ENCODE measurements around the gene PTGFRN. TPM values are rescaled to one million over a fixed set of nuclear protein-coding genes. Genes with fewer than 3 reads are reported as not detected.

The PTGFRN gene
- total and polyA plus RNA-seq, 4 donors: 5.4 to 12.6 (median 7.2) TPM

GRCh38 chr1:116881879-116882520 is 27.7 kb upstream of the PTGFRN start:
- peaks cover 0 to 11% (median 4%) of the 10 kb centered on the region in 4 donors for H3K4me1 ChIP-seq (ENCODE audit: control insufficient read depth in 4 of 4, insufficient read depth in 4 of 4, low read length in 3 of 4)
- H3K9ac ChIP-seq (ENCODE audit: low read depth in 1 of 2, low read length in 2 of 2): no peak overlapping the region
- H3K27ac ChIP-seq (ENCODE audit: low read depth in 1 of 2, low read length in 2 of 2): no peak overlapping the region
- DNase-seq (ENCODE audit: low spot score): no peak
- H3K9me3 ChIP-seq (ENCODE audit: control insufficient read depth in 4 of 4, low read length in 3 of 4): no peaks in the 10 kb centered on the region
- no peak overlapping the region for H3K4me3 ChIP-seq (ENCODE audit: low read depth in 1 of 3, low read length in 3 of 3)
- H3K36me3 ChIP-seq (ENCODE audit: control insufficient read depth in 4 of 4, insufficient read depth in 3 of 4, low read depth in 1 of 4, low read length in 3 of 4): no peaks in the 10 kb centered on the region
- 73% methylated on average over 9 of the region's 9 CpGs for WGBS
- no peaks in the 10 kb centered on the region for H3K27me3 ChIP-seq (ENCODE audit: control insufficient read depth in 4 of 4, insufficient read depth in 4 of 4, low read length in 3 of 4)
- TF ChIP-seq ZBTB33 (IDR thresholded peaks at IDR 0.05): no peak
- TF ChIP-seq RAD21 (IDR thresholded peaks at IDR 0.05): peak in 1 of 2 donors; percentile 23

- no peak for DNase-seq (ENCODE audit: low spot score)
- Histone ChIP-seq H3K4me3 (ENCODE audit: low read depth in 1 of 3, low read length in 3 of 3) (no peak overlapping the region), H3K27me3 (ENCODE audit: control insufficient read depth in 4 of 4, insufficient read depth in 4 of 4, low read length in 3 of 4) (no peaks in the 10 kb centered on the region), H3K4me1 (ENCODE audit: control insufficient read depth in 4 of 4, insufficient read depth in 4 of 4, low read length in 3 of 4) (peaks cover 0 to 11% (median 3%) of the 10 kb centered on the region in 4 donors), H3K27ac (ENCODE audit: low read depth in 1 of 2, low read length in 2 of 2) (no peak overlapping the region), H3K9ac (ENCODE audit: low read depth in 1 of 2, low read length in 2 of 2) (no peak overlapping the region), H3K9me3 (ENCODE audit: control insufficient read depth in 4 of 4, low read length in 3 of 4) (no peaks in the 10 kb centered on the region), H3K36me3 (ENCODE audit: control insufficient read depth in 4 of 4, insufficient read depth in 3 of 4, low read depth in 1 of 4, low read length in 3 of 4) (no peaks in the 10 kb centered on the region)
- TF ChIP-seq MAX (IDR thresholded peaks at IDR 0.05) (no peak), RAD21 (IDR thresholded peaks at IDR 0.05) (no peak), YY1 (IDR thresholded peaks at IDR 0.05) (no peak)
- 88% methylated on average over 4 of the region's 4 CpGs for WGBS
Measured at GRCh38 chr1:116882866-116883265, 26.9 kb upstream of the PTGFRN start.

GRCh38 chr1:116886291-116886878 is 23.3 kb upstream of the PTGFRN start:
- H3K27ac ChIP-seq (ENCODE audit: low read depth in 1 of 2, low read length in 2 of 2): no peak overlapping the region
- no peak for DNase-seq (ENCODE audit: low spot score)
- H3K9me3 ChIP-seq (ENCODE audit: control insufficient read depth in 4 of 4, low read length in 3 of 4): no peaks in the 10 kb centered on the region
- no peak overlapping the region for H3K4me3 ChIP-seq (ENCODE audit: low read depth in 1 of 3, low read length in 3 of 3)
- TF ChIP-seq TAF1 (conservative IDR thresholded peaks at IDR 0.05): no peak
- no peak for TF ChIP-seq CTCF (IDR thresholded peaks at IDR 0.05; ENCODE audit: low read depth, low read length, missing input control)
- no peak for TF ChIP-seq GABPA (IDR thresholded peaks at IDR 0.05 in 1 of 2, conservative IDR thresholded peaks at IDR 0.05 in 1 of 2)
- TF ChIP-seq ZBTB33 (IDR thresholded peaks at IDR 0.05): no peak
- no peaks in the 10 kb centered on the region for H3K4me1 ChIP-seq (ENCODE audit: control insufficient read depth in 4 of 4, insufficient read depth in 4 of 4, low read length in 3 of 4)
- H3K9ac ChIP-seq (ENCODE audit: low read depth in 1 of 2, low read length in 2 of 2): no peak overlapping the region
- 93% methylated on average over 1 of the region's 1 CpG for WGBS
- H3K27me3 ChIP-seq (ENCODE audit: control insufficient read depth in 4 of 4, insufficient read depth in 4 of 4, low read length in 3 of 4): no peaks in the 10 kb centered on the region
- H3K36me3 ChIP-seq (ENCODE audit: control insufficient read depth in 4 of 4, insufficient read depth in 3 of 4, low read depth in 1 of 4, low read length in 3 of 4): no peaks in the 10 kb centered on the region
